GM04503 (cell line): ENCODE measurements around the gene RNF39.
A peak's percentile ranks its signal among the peaks of the same experiment; 100 is the strongest.
"Not testable (repeated sequence)": the region's sequence is repeated elsewhere in the genome, so short reads cannot be mapped to it uniquely, and the experiment has no call there.

Experiments used
- DNase-seq: peaks from one replicate; pipeline ENCODE4 v3.0.0-alpha.2; 2012; ENCODE audit warnings: low read depth

Gene RNF39

DNA sequence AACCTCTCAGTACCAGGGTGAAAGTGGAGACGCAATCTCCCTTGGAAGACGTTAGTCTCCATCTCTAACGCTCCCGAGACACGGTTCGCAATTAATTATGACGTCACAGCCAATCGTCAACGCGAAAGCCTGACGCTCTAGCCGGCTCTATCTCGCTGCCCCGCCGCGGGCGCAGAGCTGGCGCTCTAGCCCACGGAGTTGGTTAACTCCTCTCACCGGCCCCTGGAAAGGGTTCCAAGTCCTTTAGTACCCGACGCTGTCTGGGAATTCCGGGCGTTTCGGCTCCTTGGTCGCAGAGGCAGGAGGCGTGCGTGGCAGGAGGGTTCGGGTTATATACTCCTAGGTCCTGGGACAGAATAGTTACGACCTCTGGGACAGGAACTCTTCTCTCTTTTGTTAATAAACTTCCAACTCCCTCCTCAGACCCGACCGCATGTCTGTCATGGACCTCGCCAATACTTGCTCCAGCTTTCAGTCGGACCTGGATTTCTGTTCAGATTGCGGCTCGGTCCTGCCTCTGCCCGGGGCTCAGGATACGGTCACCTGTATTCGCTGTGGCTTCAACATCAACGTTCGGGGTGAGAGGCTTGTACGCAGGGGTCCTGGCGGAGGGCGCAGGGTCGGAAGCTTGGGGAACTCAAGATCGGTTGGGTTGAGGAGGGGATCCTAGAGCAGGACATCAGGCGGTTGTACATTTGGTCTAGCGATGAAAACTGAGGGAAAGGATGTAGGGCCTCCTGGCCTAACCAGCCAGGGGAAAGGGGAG is 14.3 kb downstream of the RNF39 start, which contains the start of gene POLR1H:
POLR1H (plus strand) TSS at position 174 of the 766 bp plus-strand sequence; CDS start at position 434, 260 bp downstream.
- peak; percentile 81 for DNase-seq

DNA sequence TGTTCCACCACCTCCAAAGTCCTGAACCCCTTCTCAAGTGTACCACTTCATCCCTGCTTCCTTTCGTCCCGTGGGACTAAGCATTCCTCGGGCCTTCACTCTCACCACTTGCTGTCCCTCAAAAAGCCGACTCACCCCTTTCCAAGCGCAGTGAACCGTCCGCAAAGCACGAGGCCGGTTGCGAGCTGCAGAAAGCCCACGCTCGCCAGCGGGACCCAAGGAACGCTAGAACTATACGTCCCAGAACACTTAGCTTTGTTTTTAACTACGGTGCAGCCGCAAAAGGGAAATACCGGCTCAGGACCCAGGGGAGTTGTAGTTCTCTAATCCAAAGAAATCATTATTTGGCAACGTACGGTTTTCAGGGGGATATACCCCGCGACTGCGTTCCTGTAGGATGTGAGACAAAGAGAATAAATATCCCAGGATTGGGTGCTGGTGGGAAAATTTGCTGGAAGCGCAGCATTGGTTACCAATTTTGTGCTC is 14.9 kb downstream of the RNF39 start:
- no peak for DNase-seq

DNA sequence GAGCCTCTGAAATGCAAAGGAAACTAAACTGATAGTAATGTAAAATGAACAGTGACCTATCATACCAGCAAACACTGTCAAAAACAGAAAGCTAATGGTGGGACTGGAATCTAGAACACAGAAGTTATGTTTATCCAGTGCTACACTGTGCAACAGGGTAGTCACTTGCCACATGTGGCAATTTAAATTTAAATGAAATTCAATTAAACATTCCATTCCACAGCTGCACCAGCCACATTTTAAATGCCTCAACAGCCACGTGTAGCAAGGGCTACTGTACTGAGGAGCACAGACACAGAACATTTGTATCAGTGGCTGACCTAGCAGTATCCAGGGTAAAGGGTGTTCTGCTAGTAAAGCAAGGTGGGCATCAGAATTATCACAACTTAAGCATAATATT is 20.1 kb downstream of the RNF39 start:
- no peak for DNase-seq

DNA sequence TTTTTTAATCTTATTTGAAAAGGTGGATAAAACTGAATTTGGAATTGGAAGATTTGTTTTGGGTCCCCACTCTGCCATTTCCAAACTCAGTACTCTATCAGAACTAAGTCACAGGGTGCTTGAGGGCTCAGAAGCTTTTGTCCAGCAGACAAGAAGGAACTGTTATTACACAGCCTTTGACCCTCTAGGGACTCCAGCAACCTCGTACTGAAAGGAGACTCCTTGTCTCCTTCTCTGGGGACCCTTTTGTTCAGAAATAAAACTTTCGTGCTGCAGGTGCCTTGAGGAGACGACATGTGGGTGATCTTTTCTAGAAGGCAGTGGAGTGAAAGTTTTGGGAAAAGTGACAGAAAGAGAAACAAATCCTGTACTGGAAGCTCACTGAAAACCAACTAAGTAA is 21.9 kb downstream of the RNF39 start:
- no peak for DNase-seq

DNA sequence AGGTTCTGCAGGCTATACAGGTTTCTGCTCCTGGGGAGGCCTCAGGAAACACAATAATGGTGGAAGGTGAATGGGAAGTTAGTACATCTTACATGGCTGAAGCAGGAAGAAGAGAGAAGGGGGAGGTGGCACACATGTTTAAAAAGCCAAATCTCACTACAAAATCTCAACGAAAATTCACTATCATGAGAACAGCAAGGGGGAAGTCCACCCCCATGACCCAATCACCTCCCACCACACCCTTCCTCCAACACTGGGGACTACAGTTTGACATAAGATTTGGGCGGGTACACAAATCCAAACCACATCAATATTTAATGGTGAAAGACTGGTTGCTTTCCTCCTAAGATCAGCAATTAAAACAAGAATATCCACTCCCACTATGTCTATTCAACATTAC is 28.3 kb downstream of the RNF39 start:
- DNase-seq, result no peak

DNA sequence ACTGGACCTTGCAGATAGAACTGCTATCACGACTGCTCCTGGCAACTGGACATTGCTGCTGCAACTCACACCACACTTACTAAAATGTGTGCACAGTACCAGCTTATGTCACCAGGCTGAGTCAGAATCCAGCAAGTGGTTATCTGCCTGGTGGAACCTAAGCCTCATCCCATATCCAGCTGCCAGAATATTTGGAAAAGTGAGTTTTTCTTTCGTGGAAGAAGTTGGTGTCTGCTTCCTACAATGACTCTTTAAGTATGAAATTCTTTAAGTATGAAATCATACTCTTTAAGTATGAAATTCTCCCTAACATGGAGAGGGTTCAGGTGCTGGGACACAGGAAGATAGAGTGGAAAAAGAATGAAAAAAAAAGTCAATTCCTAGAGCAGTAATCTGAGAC is 30.9 kb downstream of the RNF39 start:
- DNase-seq, result no peak

- DNase-seq, result no peak
These were observed 31.8 kb downstream of the RNF39 start for GRCh38 chr6:30043744-30044143.

DNA sequence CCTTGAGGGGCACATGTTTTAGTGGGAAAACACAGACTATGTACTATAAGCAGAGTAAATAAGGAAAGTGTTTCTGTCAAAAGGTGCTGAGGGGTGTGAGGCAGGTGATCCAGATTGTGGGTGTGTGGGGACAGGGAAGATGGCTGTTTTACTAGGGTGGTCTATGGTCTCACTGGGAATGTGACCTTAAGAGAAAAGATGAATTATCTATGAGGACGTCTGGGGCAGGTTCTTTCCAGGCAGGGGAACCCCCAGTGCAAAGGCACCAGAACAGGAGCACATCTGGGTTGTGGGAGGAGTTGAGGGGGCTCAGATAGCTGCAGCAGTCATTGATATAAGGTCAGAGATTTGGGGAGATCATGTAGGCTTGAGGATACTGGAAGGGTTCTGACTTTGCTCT is 32.7 kb downstream of the RNF39 start:
- no peak for DNase-seq

GRCh38 chr6:30042476-30042875 is 33.1 kb downstream of the RNF39 start:
- no peak for DNase-seq

DNA sequence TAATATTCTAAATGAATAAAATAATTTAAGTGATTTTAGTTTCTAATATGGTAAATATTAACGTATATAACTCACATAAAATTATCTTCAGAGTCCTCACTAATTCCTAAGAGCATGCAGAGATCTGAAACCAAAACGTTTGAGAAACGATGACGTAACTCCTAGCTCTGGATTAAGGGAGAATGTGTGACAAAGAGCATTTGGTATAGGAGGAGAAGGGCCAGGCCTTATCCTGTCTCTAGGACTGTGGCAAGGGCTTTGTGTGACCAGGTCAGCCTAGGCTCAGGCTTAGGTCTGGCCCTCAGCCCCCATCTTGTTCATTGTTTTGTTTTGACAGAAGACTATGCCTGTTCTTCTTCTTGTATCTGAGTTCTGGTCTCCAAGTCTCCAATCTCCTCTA is 33.7 kb downstream of the RNF39 start:
- no peak for DNase-seq

GRCh38 chr6:30041221-30041620 is 34.3 kb downstream of the RNF39 start:
- no peak for DNase-seq

- DNase-seq, result no peak
These were observed 38.3 kb downstream of the RNF39 start for GRCh38 chr6:30037182-30037788.

- DNase-seq, result no peak
These were observed 39.8 kb downstream of the RNF39 start for GRCh38 chr6:30035784-30036183.

GRCh38 chr6:30033440-30033839 is 42.1 kb downstream of the RNF39 start:
- peak; percentile 38 for DNase-seq

- DNase-seq, result no peak
These were observed 44.2 kb downstream of the RNF39 start for GRCh38 chr6:30031381-30031780.

DNA sequence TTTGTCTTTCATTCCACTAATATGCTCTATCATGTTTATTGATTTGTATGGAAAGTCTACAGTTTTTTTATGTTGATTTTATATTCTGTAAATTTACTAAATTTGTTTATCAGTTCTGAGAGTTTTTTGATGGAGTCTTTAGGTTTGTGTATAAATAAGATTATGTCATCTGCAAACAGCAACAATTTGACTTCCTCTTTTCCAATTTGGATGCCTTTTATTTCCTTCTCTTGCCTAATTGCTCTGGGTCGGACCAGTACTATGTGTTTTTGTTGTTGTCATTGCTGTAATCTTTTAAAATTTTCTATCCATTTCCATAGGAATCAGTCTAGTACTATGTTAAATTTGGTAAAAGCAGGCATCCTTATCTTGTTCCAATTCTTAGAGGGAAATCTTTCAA is 46.0 kb downstream of the RNF39 start:
- DNase-seq, result no peak

DNA sequence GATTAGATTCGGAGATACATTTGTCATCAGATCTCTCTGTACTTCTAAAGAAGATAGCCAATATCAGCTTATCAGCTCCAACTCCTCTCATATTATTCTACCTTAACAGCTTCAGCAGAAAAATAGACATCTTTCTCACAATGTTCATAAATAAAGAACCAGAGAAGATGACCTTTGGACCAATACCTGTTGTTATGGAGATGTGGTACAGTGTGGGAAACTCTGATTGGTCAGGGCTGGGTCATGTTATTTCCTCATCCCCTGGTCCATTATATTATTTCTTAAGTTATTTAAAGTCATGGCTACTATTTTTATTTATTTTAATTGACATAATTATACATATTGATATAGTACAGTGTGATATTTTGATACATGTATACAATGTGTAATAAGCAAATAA is 50.4 kb downstream of the RNF39 start:
- no peak for DNase-seq

DNA sequence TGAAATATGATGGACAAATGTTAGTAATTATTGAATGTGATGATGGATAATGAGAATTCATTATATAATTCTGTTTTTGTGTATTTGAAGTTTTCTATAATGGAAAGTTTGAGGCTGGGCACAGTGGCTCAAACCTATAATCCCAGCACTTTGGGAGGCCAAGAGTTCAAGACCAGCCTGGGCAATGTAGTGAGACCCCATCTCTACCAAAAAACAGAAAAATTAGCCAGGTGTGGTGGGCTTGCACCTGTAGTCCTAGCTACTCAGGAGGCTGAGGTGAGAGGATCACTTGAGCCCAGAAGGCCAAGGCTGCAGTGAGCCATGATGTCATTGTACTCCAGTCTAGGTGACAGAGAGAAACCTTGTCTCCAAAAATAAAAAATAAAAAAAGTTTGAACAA is 52.9 kb downstream of the RNF39 start:
- DNase-seq, result not testable (repeated sequence)

DNA sequence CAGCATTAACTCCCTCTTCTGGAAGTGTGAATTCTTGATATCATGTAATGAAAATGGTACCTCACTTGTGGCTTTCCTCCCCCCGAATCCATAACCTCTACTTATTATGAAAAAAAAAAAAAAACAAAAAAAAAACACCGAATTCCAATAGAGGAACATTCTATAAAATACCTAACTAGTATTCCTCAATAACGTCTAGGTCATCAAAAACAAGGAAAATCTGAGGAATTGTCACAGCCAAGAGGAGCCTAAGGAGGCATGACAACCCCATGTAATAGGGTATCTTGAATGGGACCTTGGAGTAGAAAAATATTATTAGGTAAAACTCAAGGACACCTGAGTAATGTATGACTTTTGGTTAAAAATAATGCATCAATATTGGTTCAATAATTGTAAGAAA is 53.4 kb downstream of the RNF39 start:
- DNase-seq, result no peak

DNA sequence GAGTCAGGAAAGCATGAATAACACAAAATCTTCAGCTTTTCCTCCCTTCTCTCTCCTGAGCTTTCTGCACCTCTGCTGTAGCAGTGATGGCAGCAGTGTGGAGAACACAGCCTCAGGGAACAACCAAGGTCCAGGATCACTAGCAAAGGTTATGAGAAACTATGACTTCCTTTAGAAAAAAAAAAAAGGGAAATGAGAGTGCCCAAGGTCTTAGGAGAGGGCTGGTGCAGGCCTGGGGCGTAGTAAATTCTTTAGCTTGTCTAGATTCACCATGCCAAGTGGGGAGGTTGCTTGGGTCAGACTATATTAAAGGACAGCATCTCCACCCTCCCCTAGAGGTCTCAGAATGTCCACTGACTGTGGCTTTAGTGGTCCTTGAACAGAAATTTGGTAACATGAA is 54.9 kb downstream of the RNF39 start:
- DNase-seq, result no peak
